HTR-8/SVneo (cell line): ENCODE measurements around the gene TSPAN33.

ENCODE experiments used
- DNase-seq: peaks from one replicate; pipeline ENCODE4 v3.0.0; 2011; ENCODE audit warnings: low spot score, mixed read lengths; ENCODE audit not compliant: insufficient read length
- FAIRE-seq: peaks from 2 replicates; lab custom pipeline; 2011; peaks lifted over from hg19 to GRCh38; lab: Jason Lieb, UNC

TSPAN33 gene

DNA sequence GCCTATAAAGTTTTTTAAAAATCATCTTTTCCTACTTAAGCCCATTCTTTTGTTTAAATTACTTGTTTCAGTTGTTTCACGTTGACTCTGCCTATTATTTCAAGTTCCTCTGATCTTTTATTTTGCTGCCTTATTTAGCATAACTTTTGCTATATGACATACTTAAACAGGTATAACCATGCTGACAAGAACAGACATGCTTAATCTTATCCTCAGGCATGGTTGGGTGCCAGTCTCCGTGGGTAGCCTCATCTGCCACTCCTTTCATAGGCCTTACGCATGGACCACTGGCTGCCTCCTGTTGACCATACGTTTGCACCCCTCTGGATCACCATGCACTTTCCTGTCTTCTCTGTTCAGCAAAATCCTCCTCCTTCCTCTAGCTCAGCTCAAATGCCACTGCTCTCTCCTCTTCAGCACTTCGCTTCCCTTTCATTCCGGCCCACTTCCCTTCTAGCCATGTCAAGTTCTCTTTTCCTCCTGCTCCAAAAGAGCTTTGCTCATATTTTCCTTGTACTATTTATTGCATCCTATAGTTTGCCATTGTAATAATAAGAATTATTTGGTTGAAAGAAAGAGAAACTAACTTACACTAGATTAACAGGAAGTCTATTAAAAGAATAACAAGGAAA is 10.0 kb upstream of the TSPAN33 start:
- FAIRE-seq: no peak
- no peak for DNase-seq

DNA sequence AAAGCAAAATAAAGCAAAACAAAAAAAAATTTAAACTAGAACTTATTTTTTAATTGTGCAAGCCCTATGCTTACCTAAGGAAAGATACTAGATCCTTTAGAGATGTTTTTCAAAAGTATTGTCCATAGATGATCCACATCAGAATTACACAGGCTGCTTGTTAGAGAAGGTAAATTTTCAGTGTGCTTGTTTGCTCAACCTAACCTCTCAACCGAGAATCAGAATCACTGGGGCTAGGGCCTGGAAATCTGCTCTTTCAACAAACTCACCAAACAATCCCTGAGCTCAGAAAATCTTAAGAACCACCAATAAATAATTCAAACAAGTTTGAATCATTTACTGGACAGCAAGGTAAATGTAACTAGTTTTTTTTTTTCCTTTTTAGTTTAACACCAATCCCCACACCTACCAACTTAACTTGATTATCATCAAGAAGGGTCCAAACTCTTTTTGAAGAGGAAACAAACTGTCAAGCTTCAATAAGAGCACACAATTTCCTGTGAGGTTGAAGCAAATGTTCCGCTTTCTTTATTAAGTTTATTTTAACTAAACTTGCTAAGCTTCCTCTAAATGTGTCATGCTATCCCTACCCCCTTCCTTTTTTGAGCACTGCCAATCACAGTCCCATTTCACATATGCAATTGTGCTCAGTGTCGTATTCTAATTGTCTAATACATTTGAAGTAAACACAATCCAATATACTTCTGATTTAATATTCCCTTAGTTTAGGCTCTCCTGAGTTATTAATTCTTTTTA is 7.4 kb upstream of the TSPAN33 start:
- no peak for FAIRE-seq
- no peak for DNase-seq

DNA sequence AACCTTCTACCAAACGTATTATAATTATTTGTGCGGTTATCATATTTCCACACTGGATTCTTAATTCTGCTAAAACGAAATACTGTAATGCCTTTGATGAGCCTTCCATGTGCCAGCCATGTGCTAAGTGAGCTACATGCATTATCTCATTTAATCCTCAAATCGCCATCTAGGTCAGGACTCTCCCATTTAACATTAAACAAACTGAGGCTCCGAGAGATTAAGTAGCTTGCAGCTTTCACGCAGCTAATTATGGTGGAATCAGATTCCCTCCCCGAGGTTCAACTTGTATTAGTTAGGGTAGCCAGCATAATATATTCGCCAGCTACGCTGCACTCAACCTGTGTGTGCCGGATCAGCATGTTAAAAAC is 798 bp upstream of the TSPAN33 start:
- DNase-seq: no peak
- FAIRE-seq: no peak

DNA sequence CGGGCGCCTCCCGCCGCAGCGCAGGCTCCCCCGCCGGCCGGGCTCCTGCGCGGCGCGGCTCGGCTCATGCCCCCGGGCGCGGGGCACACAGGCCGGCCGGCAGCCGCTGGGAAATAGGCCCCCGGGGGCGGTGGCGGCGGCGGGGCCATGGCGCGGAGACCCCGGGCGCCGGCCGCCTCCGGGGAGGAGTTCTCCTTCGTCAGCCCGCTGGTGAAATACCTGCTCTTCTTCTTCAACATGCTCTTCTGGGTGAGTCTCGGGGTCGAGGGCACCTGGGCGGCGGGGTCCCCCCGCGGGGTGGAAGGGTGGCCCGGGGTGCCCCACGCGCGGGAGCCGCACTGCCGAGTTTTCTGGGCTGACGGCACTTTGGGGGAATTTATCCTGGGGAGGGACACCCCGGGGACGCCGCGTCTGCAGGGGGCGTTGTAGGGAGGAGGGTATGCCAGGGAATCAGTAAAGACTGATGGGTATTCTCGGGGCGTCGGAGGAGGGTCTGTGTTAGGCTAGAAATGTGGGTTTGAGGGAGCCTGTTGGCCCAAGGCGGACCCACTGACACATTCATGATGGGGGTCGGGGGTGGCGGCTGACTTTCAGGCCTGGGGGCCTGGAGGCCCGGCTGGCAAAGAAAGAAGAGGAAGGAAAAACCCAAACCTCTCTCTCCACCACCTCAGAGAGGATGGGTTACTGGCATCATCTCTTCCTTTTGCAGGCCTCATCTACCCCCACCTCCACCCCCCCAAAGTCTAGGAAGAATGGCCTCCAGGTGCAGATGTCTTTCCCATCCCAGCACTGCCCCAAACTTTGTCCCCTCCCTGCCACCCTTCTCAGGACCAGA is 544 bp downstream of the TSPAN33 start:
- no peak for FAIRE-seq
- DNase-seq: no peak

DNA sequence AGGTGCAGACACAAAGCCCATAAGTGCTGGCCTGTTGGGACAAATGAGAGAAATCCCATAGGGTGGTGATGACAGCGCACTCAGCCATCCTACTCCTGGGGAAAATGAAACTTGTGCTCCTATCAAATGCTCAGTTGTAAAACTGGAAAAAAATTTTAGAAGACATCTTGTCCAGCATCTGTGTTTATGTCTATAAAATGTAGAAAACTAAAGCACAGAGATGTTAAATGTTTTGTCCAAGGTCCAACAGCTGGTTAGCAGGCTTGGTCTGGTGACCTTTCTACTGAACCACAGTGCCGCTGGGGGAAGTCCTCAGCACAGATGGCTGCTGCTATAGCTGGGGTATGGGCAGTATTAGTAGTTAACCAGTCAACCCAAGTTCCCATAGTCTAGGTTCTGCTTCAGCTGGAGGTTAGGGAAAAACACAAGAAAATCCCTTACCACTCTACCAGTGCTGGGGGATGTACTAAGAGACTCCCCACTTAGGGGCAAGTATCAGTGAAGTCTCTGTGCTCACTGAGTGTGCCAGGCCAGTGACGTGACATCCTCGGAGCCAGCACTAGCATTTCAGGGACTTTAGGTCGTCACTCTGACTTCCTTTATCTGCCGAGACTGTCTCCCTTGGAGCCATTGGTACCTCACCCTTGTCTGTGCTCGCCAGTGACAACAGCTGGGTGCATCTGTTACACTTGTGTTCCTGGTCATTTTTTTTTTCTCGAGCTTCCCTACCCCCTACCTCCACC is 1.9 kb downstream of the TSPAN33 start:
- no peak for DNase-seq
- FAIRE-seq: no peak

DNA sequence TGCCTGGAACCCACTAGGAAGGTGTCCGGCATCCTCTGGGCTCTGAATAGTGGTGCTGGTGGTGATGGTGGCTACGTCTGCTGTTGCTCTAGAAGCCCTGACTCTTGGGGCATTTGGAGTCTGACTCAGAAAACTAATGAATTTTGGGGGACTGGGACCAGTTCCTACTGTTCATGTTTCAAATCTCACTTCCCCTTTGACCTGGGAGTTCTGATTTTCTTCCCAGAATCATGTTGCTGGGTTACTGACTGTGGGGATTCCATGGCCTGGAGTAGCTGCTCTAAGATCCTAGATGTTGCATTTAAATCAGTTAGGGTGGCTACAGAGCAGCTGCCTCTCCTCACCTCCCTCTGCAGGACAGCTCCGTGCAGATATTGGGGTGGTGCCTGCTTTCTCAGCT is 3.2 kb downstream of the TSPAN33 start:
- DNase-seq (no peak), FAIRE-seq (no peak)

DNA sequence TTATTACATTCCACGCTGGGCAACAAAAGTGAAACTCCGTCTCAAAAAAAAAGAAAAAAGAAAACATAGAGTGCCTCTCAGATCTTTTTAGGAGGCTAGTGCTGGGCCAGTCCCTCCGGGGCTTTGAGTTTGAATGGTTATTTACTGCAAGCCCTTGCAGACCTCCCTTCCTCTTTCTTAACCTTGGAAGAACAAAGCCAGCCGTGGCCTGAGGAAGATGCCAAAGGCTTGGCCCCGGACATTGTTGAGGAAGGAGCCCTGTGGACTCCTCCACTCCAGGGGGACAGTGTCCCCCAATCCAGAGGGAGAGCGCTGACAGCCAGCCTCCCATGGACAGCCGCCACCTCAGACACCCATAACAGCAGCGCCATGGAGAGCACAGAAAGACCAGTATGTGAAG is 5.0 kb downstream of the TSPAN33 start:
- DNase-seq (no peak), FAIRE-seq (no peak)

DNA sequence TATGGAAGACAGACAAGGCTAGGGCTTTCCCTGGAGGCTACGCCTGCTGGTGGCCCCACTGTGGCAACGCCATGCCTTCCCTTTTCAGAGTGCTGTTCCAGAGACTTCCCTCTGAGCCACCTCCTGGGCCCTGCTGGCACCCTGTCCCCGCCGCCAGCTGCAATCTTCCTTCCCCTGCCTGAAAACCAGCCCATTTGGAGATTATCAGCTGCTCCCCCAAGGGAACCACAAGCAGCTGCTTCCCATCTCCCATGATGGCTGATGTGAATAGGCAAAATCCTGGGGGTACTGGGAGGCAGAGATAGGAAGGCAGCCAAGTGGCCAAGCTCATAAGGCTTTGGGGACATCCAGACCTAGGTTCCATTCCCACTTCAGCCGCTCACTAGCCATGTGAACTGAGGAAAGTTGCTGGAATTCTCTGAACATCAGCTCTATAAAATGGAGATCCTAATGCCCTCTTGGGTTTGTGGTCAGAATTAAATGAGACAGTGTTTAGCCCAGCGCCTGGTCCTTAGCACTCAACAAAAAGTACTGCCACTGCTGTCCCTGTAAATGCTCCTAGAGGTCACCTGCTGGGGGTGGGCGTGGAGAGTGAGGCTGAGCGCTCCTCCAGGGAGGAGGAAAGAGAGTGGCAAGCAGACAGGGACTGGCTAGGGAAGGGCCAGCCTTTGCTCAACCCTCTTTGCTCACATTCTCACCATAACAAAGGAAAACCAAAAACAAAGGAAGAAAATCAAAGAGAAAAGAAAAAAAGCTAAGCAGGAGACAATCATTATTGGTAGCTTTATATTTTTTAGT is 5.9 kb downstream of the TSPAN33 start:
- FAIRE-seq: no peak
- DNase-seq: no peak

DNA sequence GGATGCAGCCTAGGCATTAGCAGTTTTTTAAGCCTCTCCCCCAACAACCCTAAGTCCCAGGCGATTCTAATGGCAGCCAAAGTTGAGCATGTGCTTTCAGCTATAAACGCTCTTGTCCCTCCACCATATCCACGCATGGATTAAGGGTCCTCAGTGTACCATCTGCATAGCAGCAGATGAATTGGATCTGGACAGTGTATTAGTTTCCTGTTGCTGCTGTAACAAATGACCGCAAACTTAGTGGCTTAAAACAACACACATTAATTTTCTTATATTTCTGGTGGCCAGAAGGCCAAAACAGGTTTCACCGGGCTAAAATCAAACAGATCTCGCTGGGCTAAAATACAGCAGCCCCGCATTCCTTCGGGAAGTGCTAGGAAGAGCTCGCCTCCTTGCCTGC is 13.1 kb downstream of the TSPAN33 start:
- FAIRE-seq: no peak

DNA sequence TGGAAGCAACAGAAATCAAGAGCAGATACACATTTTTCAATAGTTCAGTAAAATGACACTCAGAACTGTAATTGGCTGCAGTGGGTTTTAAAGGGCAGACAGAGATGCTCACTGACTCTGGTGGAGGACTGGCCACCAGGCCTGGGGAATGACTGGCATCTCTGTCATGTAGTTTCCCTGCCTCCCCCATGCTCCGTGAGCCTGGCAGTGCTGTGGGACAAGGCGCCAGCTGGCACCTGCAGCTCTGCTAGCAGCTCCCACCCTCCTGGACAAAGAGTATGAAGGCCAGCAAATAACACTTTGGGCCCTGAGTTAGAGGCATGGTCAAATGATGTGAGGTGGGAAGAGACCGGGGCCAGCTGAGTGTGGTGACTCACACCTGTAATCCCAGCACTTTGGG is 15.0 kb downstream of the TSPAN33 start:
- no peak for FAIRE-seq
- DNase-seq: no peak

More for the DNA sequence above, 13.1 kb downstream of the TSPAN33 start:
- no peak for DNase-seq

DNA sequence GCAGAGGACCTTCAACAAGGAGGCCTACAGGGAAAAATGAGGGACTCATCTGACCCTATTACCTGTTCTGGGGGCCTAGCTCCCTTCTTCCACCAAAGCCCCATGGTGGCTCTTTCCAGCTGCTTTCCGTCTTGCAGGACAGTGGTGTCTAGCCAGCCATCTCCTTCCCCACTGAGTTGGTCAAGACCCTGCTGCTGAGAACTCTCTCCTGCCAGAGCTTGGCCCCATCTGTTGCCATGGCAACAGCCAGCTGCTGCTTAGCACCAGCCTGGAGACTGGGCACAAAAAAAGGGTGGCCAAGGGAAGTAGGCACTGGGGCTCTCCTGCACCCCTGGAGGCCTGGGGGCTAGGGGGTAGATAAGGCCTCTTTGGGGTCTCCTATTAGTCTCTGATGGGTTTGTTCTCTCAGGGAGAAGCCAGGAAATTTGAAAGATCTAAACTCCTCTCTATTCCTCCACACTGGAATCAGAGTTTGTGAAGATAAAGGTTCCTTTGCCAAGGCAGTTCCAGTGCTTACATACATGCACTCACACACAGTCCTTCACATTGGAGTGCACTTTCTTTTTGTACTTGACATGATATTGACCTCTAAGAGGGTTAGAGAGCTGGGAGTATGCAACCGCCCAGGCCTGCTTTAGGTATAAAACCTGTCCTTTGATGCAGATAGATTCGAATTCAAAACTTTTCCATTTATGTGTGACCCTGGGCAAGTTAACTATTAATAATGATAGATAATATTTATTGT is 15.8 kb downstream of the TSPAN33 start:
- no peak for FAIRE-seq
- DNase-seq: no peak

DNA sequence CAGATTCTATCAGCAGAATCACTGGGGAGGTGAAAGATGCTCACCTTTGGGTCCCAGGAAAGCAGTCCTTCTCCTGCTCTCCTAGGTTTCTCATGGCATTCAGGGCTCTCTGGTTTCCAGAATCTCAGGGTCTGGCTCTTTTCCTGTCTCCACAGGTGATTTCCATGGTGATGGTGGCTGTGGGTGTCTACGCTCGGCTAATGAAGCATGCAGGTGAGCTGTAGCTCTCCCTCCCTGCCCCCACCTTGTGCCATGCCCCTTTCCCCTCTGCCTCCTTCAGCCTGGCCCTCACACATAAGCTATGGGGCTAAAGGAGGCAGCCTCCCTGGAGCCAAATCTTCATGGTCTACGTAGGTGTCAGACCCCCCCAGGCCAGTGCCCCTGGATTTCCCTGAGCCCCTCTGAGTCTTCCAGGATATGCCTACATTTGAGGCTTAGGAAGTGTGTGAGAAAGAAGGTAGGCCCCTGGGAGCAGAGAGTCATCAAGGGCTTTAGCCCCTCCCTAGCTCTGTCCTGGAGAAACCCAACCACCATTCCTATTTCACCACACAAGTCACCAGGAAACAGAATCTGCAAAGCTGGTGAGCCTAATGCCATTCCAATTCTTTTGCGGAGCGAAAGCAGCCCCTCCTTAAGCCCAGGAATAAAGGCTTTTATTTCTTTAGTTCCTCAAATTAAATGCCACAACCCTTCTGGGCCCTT is 17.2 kb downstream of the TSPAN33 start:
- DNase-seq (no peak), FAIRE-seq (no peak)

DNA sequence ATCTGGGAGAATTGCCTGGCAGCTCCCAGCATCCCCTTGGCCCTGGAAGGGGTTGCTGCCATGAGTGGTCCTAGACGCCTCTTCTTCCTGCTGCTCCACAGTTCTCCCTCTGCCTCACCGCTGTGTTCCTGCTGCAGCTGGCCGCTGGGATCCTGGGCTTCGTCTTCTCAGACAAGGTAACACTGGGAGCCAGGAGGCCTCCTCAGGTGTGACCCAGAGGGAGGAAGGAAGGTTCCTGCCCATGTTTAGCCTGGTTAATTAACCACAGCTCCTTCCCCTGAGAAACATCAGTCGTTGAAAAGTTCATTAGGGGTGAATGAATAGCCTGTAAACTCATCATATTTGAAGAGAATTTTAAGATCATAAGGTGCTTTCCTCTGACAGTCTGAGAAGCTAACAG is 18.2 kb downstream of the TSPAN33 start:
- FAIRE-seq (no peak), DNase-seq (no peak)

DNA sequence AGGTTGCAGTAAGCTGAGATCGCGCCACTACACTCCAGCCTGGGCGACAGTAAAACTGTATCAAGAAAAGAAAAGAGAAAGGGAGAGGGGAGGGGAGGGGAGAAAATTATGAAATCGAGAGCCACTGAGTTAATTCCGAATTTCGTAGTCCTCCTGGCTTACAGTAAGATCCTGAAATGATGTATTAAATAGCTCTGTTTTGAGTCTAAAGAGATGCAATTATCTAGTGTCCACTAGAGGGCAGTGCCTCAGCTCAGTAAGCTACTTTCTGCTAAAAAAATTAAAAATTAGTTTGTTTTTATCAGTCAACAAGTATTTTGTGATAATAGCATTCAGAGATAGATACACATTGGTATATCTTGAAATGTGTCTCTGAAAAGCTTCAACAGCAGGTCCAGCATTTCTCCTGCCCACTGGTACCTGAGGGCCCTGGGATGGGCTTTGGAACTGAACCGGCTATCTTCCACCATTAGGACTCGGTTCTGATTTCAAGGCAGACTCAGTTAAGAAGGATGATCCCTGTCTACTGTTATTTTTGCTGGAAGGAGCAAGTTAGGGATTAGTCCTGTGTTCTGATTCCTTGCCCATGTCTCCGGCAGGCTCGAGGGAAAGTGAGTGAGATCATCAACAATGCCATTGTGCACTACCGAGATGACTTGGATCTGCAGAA is 19.5 kb downstream of the TSPAN33 start:
- FAIRE-seq (no peak), DNase-seq (peak; percentile 48)

DNA sequence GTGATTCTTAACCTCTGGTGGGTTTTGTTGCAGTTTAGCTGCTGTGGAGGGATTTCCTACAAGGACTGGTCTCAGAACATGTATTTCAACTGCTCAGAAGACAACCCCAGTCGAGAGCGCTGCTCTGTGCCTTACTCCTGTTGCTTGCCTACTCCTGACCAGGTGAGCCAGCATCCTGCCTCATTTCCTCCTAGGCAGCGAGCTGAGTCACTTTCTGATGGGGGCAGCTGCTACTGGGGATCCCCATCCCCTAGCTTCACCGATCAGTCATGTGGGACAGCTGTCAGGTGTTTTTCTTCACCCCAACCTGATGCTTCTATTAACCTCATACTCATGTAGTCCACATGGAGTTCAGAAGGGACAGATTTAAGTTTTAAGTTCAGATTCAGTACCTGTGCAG is 22.2 kb downstream of the TSPAN33 start:
- DNase-seq (no peak), FAIRE-seq (no peak)

DNA sequence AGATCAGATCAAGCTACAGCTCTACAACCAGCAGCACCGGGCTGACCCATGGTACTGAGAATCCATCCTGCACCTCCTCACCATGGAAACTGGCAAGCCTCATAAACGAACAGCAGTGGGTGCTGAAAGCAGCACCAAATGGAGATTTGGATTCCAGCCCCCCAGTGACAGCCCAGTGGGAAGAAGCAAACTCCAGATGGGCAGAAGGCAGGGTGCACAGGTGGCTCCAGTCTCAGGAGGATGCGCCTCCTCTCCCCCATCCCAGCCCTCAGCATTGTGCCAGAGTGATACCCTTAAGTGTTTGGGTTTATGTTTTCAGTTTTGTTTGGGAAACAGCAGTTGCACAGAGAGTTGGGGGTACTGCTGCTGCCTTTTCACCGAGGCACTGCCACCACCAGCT is 23.3 kb downstream of the TSPAN33 start:
- DNase-seq: no peak
- FAIRE-seq: no peak

DNA sequence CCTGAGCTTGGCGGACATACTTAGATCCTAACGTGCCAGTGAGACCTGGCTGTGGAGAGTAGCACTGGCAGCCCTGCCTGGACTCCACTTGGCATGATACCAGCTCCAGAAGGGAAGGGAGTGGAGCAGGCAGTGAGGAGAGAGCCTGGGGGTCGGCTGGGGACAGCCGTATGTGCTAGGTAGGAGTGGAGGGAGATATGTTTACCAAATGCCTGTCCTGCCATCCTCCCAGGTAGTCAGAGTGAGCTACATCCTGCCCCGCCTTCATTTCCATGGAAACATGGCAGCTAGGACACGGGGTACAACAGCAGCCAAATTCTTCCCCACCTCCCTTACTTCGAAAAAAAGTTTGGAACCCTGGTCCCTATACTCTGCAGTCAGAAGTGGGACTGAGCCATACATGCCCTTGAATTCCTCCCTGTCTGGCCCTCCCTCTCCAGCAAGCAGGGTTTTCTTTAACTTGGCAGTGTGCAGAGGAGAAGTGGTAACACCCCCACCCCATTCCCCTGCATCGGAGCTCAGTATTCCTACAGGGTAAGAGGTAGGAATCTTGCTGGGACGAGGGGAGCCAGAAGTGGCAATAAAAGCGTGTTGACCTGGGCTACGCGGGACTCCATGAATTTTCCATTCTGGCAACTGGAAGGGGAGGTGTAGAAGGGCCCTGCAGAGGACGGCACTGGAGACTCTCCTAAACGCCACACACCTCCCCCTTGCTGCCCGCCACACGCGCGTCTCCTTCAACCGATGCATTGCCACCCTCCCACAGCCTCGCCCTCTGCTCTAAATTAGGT is 23.9 kb downstream of the TSPAN33 start:
- FAIRE-seq (no peak), DNase-seq (no peak)
